Left kidney (tissue), 8 donors: Measurements from ENCODE around the gene WNT4. TPM values are rescaled to one million over a fixed set of nuclear protein-coding genes. Genes with fewer than 3 reads are reported as not detected.
A peak's percentile ranks its signal among the peaks of the same experiment; 100 is the strongest.

ENCODE experiments used
- DNase-seq: peaks from one replicate; pipeline ENCODE4 v3.0.0-alpha.2; 2013
- long read RNA-seq, 8 donors: transcript quantifications; one replicate each; lab custom pipeline, GENCODE V29; 2026
- polyA plus RNA-seq: library from polyadenylated mRNA; unstranded; fragments of 120-200 nt; gene quantifications from one replicate; pipeline ENCODE4 v1.2.1, GENCODE V29; 2013; ENCODE audit not compliant: insufficient read length

WNT4 gene
- 6.7 TPM for polyA plus RNA-seq
- long read RNA-seq, donor 1, transcript WNT4-201 (5 exons, 3,845 nt): major isoform, 7 of 7 reads
- long read RNA-seq, donor 1, partial matches to known transcripts: 0 of 7 reads
- long read RNA-seq, donor 1, other reads (novel, unspliced or antisense): 0 of 7 reads
- long read RNA-seq, donor 2, transcript WNT4-201 (5 exons, 3,845 nt): major isoform, 6 of 6 reads
- long read RNA-seq, donor 2, partial matches to known transcripts: 0 of 6 reads
- long read RNA-seq, donor 2, other reads (novel, unspliced or antisense): 0 of 6 reads
- long read RNA-seq, donor 3, transcript WNT4-201 (5 exons, 3,845 nt): major isoform, 5 of 5 reads
- long read RNA-seq, donor 3, partial matches to known transcripts: 0 of 5 reads
- long read RNA-seq, donor 3, other reads (novel, unspliced or antisense): 0 of 5 reads
- long read RNA-seq, donor 4, partial matches to known transcripts: 0 of 22 reads
- long read RNA-seq, donor 4, other reads (novel, unspliced or antisense): 21 of 22 reads
- long read RNA-seq, donor 5, transcript WNT4-201 (5 exons, 3,845 nt): major isoform, 9 of 9 reads
- long read RNA-seq, donor 5, partial matches to known transcripts: 0 of 9 reads
- long read RNA-seq, donor 5, other reads (novel, unspliced or antisense): 0 of 9 reads
- long read RNA-seq, donor 6, transcript WNT4-201 (5 exons, 3,845 nt): major isoform, 8 of 8 reads
- long read RNA-seq, donor 6, partial matches to known transcripts: 0 of 8 reads
- long read RNA-seq, donor 6, other reads (novel, unspliced or antisense): 0 of 8 reads
- long read RNA-seq, donor 7, transcript WNT4-201 (5 exons, 3,845 nt): major isoform, 7 of 8 reads
- long read RNA-seq, donor 7, partial matches to known transcripts: 0 of 8 reads
- long read RNA-seq, donor 7, other reads (novel, unspliced or antisense): 0 of 8 reads
- long read RNA-seq, donor 8, partial matches to known transcripts: 0 of 3 reads
- long read RNA-seq, donor 8, other reads (novel, unspliced or antisense): 0 of 3 reads

DNA sequence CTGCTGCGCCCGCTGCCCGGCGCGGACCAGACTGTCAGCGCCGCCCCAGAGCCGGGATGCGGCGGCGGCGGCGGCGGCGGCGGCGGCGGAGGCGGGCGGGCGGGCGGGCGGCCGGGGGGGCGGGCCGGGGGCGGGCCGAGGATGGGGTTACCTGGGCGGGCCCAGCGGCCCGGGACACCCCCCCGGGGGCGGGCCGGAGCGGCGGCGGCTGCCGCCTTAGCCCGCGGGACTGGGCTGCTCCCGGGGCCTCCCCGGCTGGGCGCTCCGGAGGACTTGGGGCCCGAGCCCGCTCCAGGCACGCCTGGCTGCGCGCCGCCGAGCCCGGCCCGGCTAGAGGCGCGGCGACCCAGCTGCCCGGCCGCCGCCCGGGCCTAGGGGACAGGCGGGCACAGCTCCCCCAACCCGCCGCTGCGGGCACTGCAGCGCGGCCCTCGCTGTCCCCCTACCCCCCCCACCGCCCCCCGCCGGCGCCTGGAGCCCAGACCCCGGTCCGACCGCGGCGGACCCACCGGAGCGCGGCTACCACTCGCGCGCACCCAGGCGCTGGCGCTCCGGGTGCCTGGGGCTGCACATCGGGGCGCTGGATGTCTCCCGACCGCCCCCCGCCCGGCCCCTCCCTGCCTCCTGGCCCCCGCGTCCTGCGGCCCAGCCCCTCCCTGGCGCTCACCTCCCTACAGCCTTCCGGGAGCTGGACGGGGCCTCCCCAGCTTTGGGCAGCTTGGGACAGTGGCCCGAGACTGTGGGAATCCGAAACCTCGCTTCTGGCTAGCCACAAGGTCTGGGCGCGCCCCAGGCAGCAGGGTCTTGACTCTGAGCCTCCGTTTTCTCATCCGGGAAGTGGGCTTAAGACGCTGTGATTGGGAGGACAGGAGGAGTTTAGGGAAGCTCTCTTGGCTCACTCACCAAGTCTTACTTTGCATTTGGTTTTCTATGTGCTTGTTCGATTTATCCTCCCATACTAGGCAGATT, at the start of gene WNT4:
Gene WNT4 (minus strand): TSS at position 33 of the 969 bp plus-strand sequence. CDS start 175 bp downstream, outside the sequence.
- peak; percentile 33 for DNase-seq

- DNase-seq: no peak
Observed at GRCh38 chr1:22190731-22191130, 47.8 kb upstream of the WNT4 start.

GRCh38 chr1:22190251-22190650, 47.4 kb upstream of the WNT4 start:
- DNase-seq: no peak

- DNase-seq: no peak
Observed at GRCh38 chr1:22189619-22190018, 46.7 kb upstream of the WNT4 start.

GRCh38 chr1:22188914-22189313, 46.0 kb upstream of the WNT4 start:
- DNase-seq: no peak

DNA sequence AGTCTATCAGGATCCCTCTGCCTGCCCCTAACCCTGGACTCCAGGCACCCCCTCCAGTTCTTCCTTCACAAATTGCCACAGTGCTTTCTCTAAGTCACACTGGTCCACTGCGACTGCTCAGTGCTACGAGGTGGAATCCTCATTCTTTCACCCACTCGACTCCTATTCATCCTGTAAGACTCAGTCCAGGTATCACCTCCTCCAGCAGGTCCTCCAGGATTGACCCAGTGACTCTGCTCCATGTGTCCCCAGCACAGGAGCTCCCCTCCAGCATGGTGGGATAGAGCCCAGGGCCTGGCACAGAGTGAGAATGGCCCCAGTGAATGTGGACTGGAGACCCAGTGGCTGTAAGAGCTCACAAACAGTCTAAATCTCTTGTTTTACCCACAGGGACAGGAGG, 45.5 kb upstream of the WNT4 start:
- no peak for DNase-seq

GRCh38 chr1:22186311-22186710, 43.4 kb upstream of the WNT4 start:
- DNase-seq: no peak

DNA sequence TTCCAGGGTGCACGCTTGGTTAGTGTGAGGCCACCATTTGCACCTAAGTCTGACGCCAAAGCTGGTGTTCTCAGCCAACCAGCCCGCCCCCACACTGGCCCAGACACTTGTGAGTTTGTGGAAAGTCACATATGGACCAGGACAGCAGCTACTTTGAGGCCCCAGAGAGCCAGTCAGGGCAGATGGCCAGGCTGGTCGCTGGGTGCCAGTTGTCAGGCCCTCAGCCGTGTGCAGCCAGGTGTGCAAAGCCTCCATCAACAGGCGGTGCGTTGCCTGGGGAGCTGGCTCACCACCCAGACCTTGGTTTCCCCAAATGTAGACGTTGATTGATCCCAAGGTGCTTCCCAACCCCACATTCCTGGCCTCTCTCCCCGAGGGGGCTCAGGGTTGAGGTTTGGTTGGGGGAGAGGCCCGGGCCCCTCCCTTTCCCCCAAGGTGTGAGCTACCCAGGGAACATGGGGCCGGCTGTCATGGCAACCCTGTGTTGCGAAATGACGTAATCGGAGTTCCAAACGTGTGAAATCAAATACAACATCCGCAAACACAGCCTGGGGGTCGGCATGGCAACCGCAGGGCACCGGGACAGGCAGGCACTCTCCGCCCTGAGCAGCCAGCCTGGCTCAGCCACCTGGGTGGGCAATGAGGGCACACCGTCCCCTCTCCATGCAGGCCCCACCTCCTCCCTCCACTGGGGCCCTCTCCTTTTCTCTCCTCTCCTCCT, 42.2 kb upstream of the WNT4 start:
- peak; percentile 88 for DNase-seq

- DNase-seq: no peak
Observed at GRCh38 chr1:22184454-22184853, 41.6 kb upstream of the WNT4 start.

- no peak for DNase-seq
Observed at GRCh38 chr1:22182715-22183114, 39.8 kb upstream of the WNT4 start.

GRCh38 chr1:22179197-22179803, 36.4 kb upstream of the WNT4 start:
- no peak for DNase-seq

- no peak for DNase-seq
Observed at GRCh38 chr1:22177354-22178003, 34.6 kb upstream of the WNT4 start.

GRCh38 chr1:22176258-22176657, 33.4 kb upstream of the WNT4 start:
- no peak for DNase-seq

DNA sequence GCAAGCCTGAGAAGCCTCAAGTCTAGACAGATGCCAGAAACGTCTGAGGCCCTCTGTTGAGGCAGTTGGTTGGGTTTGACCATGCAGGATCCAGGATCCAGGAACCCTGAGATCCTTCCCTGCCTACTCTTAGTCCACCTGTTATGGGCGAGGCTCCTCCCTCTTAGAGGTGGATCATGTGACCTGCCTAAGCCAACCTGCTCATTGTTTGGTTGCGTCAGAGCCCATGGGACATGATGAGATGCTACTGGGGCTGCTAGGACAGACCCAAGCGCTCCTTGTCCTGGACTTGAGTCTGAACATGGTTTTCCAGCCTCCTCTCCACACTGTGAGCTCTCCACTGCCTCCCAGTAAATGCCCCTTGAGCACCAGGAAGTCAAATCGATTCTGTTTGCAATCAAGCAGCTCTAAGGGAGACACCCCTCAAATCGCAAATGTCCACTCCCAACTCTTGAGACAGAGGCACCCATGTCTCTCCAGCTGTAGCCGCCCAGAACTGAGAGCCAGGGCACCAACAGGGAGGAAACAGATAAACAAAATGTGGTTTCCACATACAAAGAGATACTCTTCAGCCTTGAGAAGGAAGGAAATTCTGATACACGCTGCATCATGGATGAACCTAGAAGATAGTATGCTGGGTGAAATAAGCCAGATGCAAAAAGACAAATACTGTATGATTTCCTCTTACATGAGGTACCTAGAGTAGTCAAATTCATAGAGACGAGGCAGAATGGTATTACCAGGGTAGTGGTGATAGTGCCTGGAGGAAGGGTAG, 31.7 kb upstream of the WNT4 start:
- no peak for DNase-seq

- no peak for DNase-seq
Observed at GRCh38 chr1:22171951-22172715, 29.2 kb upstream of the WNT4 start.

DNA sequence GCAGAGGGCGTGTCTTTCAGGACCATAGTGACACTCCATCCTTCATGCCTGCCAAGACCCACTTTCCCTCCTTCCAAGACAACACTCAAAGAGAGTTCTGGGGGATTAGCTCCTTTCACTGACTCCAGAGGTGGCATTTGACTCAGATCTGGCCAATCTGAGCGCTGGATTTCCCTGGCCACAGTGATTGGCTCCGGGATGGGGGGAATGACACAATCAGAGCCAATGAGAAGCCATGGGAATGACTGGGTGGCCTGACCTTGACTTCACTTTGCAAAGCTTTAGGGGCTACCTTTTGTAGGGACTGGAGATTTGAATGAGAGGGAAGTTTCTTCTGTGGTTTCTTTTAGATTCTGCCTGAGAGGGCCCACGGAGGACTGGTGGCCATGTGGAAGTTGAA, 26.9 kb upstream of the WNT4 start:
- DNase-seq: no peak

- DNase-seq: no peak
Observed at GRCh38 chr1:22168412-22168973, 25.6 kb upstream of the WNT4 start.

GRCh38 chr1:22166439-22166838, 23.5 kb upstream of the WNT4 start:
- DNase-seq: no peak
